ENCODE measurements around the gene DNM2.
A peak's percentile ranks its signal among the peaks of the same experiment; 100 is the strongest.

DNM2 gene

GRCh38 chr19:10694706-10695307 lies 23.1 kb upstream of the DNM2 start:
- H3K36me3 ChIP-seq (ENCODE audit: insufficient read depth, low read length), result peaks cover 20% of the 10 kb centered on the region
- H3K9ac ChIP-seq (ENCODE audit: insufficient read length), result no peak overlapping the region
- no peak for DNase-seq (ENCODE audit: low read depth, low spot score)
- peak overlapping the region; percentile 44 for H3K4me3 ChIP-seq
- no peaks in the 10 kb centered on the region for H3K9me3 ChIP-seq (ENCODE audit: low read depth, low read length)
- H3K27ac ChIP-seq, result peak overlapping the region; percentile 43; the same call in 1 of the 2 replicates
- TF ChIP-seq POLR2AphosphoS5 (IDR thresholded peaks at IDR 0.05; ENCODE audit: borderline replicate concordance, low read depth, low read length) (peak; percentile 5; the same call in 1 of the 2 replicates), EZH2 (IDR thresholded peaks at IDR 0.05) (no peak), FOXP2 (optimal IDR thresholded peaks at IDR 0.05; ENCODE audit: control extremely low read depth, extremely low read length, insufficient read depth) (no peak)

- no peaks in the 10 kb centered on the region for H3K9me3 ChIP-seq (ENCODE audit: low read depth, low read length)
- TF ChIP-seq FOXP2 (optimal IDR thresholded peaks at IDR 0.05; ENCODE audit: control extremely low read depth, extremely low read length, insufficient read depth), result no peak
- TF ChIP-seq EZH2 (IDR thresholded peaks at IDR 0.05), result no peak
- TF ChIP-seq POLR2AphosphoS5 (IDR thresholded peaks at IDR 0.05; ENCODE audit: borderline replicate concordance, low read depth, low read length), result no peak
- peak; percentile 73 for DNase-seq (ENCODE audit: low read depth, low spot score)
- H3K27ac ChIP-seq, result peak overlapping the region; percentile 43; the same call in 1 of the 2 replicates
- peaks cover 11% of the 10 kb centered on the region; the same call in 1 of the 2 replicates for H3K36me3 ChIP-seq (ENCODE audit: insufficient read depth, low read length)
- H3K9ac ChIP-seq (ENCODE audit: insufficient read length), result no peak overlapping the region
- peak overlapping the region; percentile 44 for H3K4me3 ChIP-seq
Observed at GRCh38 chr19:10695401-10696398, 22.2 kb upstream of the DNM2 start.

GRCh38 chr19:10699650-10700335 lies 18.1 kb upstream of the DNM2 start:
- no peak for TF ChIP-seq EZH2 (IDR thresholded peaks at IDR 0.05)
- TF ChIP-seq POLR2AphosphoS5 (IDR thresholded peaks at IDR 0.05; ENCODE audit: borderline replicate concordance, low read depth, low read length), result no peak
- TF ChIP-seq FOXP2 (optimal IDR thresholded peaks at IDR 0.05; ENCODE audit: control extremely low read depth, extremely low read length, insufficient read depth), result no peak
- Histone ChIP-seq H3K9ac (ENCODE audit: insufficient read length) (no peak overlapping the region), H3K27ac (no peak overlapping the region), H3K9me3 (ENCODE audit: low read depth, low read length) (no peaks in the 10 kb centered on the region), H3K4me3 (no peak overlapping the region), H3K36me3 (ENCODE audit: insufficient read depth, low read length) (no peaks in the 10 kb centered on the region)
- DNase-seq (ENCODE audit: low read depth, low spot score), result no peak

- Histone ChIP-seq H3K27ac (peak overlapping the region; percentile 59; the same call in 1 of the 2 replicates), H3K4me3 (peak overlapping the region; percentile 90), H3K36me3 (ENCODE audit: insufficient read depth, low read length) (peaks cover 3% of the 10 kb centered on the region; the same call in 1 of the 2 replicates), H3K9ac (ENCODE audit: insufficient read length) (peak overlapping the region; percentile 93), H3K9me3 (ENCODE audit: low read depth, low read length) (no peaks in the 10 kb centered on the region)
- DNase-seq (ENCODE audit: low read depth, low spot score), result no peak
- TF ChIP-seq POLR2AphosphoS5 (IDR thresholded peaks at IDR 0.05; ENCODE audit: borderline replicate concordance, low read depth, low read length) (no peak), FOXP2 (optimal IDR thresholded peaks at IDR 0.05; ENCODE audit: control extremely low read depth, extremely low read length, insufficient read depth) (no peak), EZH2 (IDR thresholded peaks at IDR 0.05) (no peak)
Observed at GRCh38 chr19:10701955-10702525, 15.8 kb upstream of the DNM2 start.

GRCh38 chr19:10706990-10707389 lies 10.9 kb upstream of the DNM2 start:
- TF ChIP-seq EZH2 (IDR thresholded peaks at IDR 0.05) (no peak), FOXP2 (optimal IDR thresholded peaks at IDR 0.05; ENCODE audit: control extremely low read depth, extremely low read length, insufficient read depth) (no peak), POLR2AphosphoS5 (IDR thresholded peaks at IDR 0.05; ENCODE audit: borderline replicate concordance, low read depth, low read length) (no peak)
- H3K9ac ChIP-seq (ENCODE audit: insufficient read length), result no peak overlapping the region
- DNase-seq (ENCODE audit: low read depth, low spot score), result no peak
- H3K36me3 ChIP-seq (ENCODE audit: insufficient read depth, low read length), result peaks cover 18% of the 10 kb centered on the region; the same call in 1 of the 2 replicates
- no peak overlapping the region for H3K4me3 ChIP-seq
- no peak overlapping the region for H3K27ac ChIP-seq
- H3K9me3 ChIP-seq (ENCODE audit: low read depth, low read length), result no peaks in the 10 kb centered on the region

- Histone ChIP-seq H3K27ac (no peak overlapping the region), H3K36me3 (ENCODE audit: insufficient read depth, low read length) (peaks cover 18% of the 10 kb centered on the region; the same call in 1 of the 2 replicates), H3K9me3 (ENCODE audit: low read depth, low read length) (no peaks in the 10 kb centered on the region), H3K4me3 (no peak overlapping the region), H3K9ac (ENCODE audit: insufficient read length) (no peak overlapping the region)
- no peak for TF ChIP-seq FOXP2 (optimal IDR thresholded peaks at IDR 0.05; ENCODE audit: control extremely low read depth, extremely low read length, insufficient read depth)
- no peak for TF ChIP-seq EZH2 (IDR thresholded peaks at IDR 0.05)
- TF ChIP-seq POLR2AphosphoS5 (IDR thresholded peaks at IDR 0.05; ENCODE audit: borderline replicate concordance, low read depth, low read length), result no peak
- DNase-seq (ENCODE audit: low read depth, low spot score), result no peak
Observed at GRCh38 chr19:10707440-10707839, 10.4 kb upstream of the DNM2 start.

- Histone ChIP-seq H3K9ac (ENCODE audit: insufficient read length) (no peak overlapping the region), H3K36me3 (ENCODE audit: insufficient read depth, low read length) (peaks cover 18% of the 10 kb centered on the region; the same call in 1 of the 2 replicates), H3K9me3 (ENCODE audit: low read depth, low read length) (no peaks in the 10 kb centered on the region), H3K4me3 (no peak overlapping the region), H3K27ac (no peak overlapping the region)
- no peak for DNase-seq (ENCODE audit: low read depth, low spot score)
- TF ChIP-seq FOXP2 (optimal IDR thresholded peaks at IDR 0.05; ENCODE audit: control extremely low read depth, extremely low read length, insufficient read depth) (no peak), POLR2AphosphoS5 (IDR thresholded peaks at IDR 0.05; ENCODE audit: borderline replicate concordance, low read depth, low read length) (no peak), EZH2 (IDR thresholded peaks at IDR 0.05) (no peak)
Observed at GRCh38 chr19:10708291-10708690, 9.6 kb upstream of the DNM2 start.
